ENCODE measurements around the gene EIF5AL1.
"Not testable (repeated sequence)": the region's sequence is repeated elsewhere in the genome, so short reads cannot be mapped to it uniquely, and the experiment has no call there.

DNA sequence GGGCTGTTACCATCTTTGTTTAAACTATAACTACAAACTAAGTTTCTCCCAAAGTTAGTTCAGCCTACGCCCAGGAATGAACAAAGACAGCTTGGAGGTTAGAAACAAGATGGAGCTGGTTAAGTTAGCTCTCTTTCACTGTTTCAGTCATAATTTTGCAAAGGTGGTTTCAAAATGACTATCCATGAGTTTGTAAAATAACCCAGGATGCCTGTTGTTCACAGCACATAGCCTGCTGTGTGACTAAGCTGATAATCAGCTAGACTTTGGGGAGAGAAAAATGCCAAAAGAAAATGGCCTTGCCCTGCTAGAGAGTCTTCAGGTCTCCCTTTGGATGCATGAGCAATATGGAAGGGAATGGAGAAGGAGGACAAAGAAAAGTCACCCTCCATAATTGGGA is 28.6 kb downstream of the EIF5AL1 start:
- not testable (repeated sequence) for TF ChIP-seq CTCF (IDR thresholded peaks at IDR 0.05; ENCODE audit: low read depth, low read length, missing input control); TAF1 (conservative IDR thresholded peaks at IDR 0.05); SP1 (IDR thresholded peaks at IDR 0.05); RAD21 (IDR thresholded peaks at IDR 0.05); HNF4A (conservative IDR thresholded peaks at IDR 0.05); YY1 (IDR thresholded peaks at IDR 0.05); RXRA (IDR thresholded peaks at IDR 0.05); REST (IDR thresholded peaks at IDR 0.05); GABPA (IDR thresholded peaks at IDR 0.05 in 1 of 2, conservative IDR thresholded peaks at IDR 0.05 in 1 of 2)
- TF ChIP-seq, protein P1, sequence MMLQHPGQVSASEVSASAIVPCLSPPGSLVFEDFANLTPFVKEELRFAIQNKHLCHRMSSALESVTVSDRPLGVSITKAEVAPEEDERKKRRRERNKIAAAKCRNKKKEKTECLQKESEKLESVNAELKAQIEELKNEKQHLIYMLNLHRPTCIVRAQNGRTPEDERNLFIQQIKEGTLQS (IDR thresholded peaks at IDR 0.05) = not testable (repeated sequence)

Measured in liver (tissue), 3 donors.